Thyroid gland (tissue), 4 donors: ENCODE data around the gene PLCB1. TPM values are rescaled to one million over a fixed set of nuclear protein-coding genes. Genes with fewer than 3 reads are reported as not detected.

Experiments used
- DNase-seq, 2 donors: peaks; one replicate each; pipeline ENCODE4 v3.0.0-alpha.2; 2019
- H3K27ac ChIP-seq, 3 donors: fragments of 200-600 bp; sonication (generic); 1 replicate in 2 of 3; 2 replicates in 1 of 3; pipeline ENCODE4 v1.5.1; 2016 to 2019; ENCODE audit warnings: mild to moderate bottlenecking in 1 of 3, moderate library complexity in 1 of 3
- H3K27me3 ChIP-seq: fragments of 200-600 bp; sonication (generic); one replicate; pipeline ENCODE4 v1.5.1; 2019
- H3K36me3 ChIP-seq, 2 donors: fragments of 200-600 bp; sonication (generic); one replicate each; pipeline ENCODE4 v1.5.1; 2016 to 2019
- H3K4me1 ChIP-seq, 2 donors: fragments of 200-600 bp; sonication (generic); one replicate each; pipeline ENCODE4 v1.5.1; 2017 to 2019
- H3K4me3 ChIP-seq, 3 donors: fragments of 200-600 bp; sonication (generic); replicated peaks in 1 of 3; 1 replicate in 2 of 3; 2 replicates in 1 of 3; pipeline ENCODE4 v1.5.1; 2016; ENCODE audit warnings: mild to moderate bottlenecking in 1 of 3
- H3K9me3 ChIP-seq: fragments of 200-600 bp; sonication (generic); one replicate; pipeline ENCODE4 v1.5.1; 2017
- POLR2A ChIP-seq, 2 donors: fragments of 450-650 bp; IDR thresholded peaks; one replicate each; pipeline ENCODE4 v1.6.1; 2017; ENCODE audit warnings: antibody characterized with exemption in 2 of 2, mild to moderate bottlenecking in 2 of 2, moderate library complexity in 1 of 2
- WGBS, 2 donors: methylation state at CpG; one replicate each; pipeline ENCODE4 v1.1.5; 2017; 5-methylcytosine and 5-hydroxymethylcytosine counted together
- intact Hi-C: fragments of 100-400 bp; cut with DNase I; formaldehyde crosslinking; loops from one replicate; pipeline ENCODE4 v1.15.1; 2023
- total RNA-seq, 4 donors: library from RNA; depleted of rRNA; stranded (reverse); fragments of >200 nt; gene quantifications; one replicate each; pipeline ENCODE4 v1.2.3, GENCODE V29; 2016
- TF ChIP-seq, protein P1 (sequence below), 6 experiments: fragments of 200-600 bp in 3 of 6; fragments of 450-650 bp in 3 of 6; sonication (generic) in 3 of 6; IDR thresholded peaks; one replicate each; pipeline ENCODE4 v1.5.1; 2016 to 2019; ENCODE audit warnings: antibody characterized with exemption in 6 of 6, mild to moderate bottlenecking in 2 of 6, inconsistent platforms in 1 of 6, moderate library complexity in 1 of 6

PLCB1 gene
- total RNA-seq, 4 donors from 2014 or later, result 7.3 to 14.1 (median 11.0) TPM

- Histone ChIP-seq H3K36me3 (no peaks in the 10 kb centered on the region), H3K4me1 (peaks cover 5 to 15% of the 10 kb centered on the region in 2 donors), H3K4me3 (no peak overlapping the region), H3K27me3 (no peaks in the 10 kb centered on the region), H3K9me3 (no peaks in the 10 kb centered on the region), H3K27ac (no peak overlapping the region)
- DNase-seq, result peak; percentile 25 to 30
- intact Hi-C loops, result loop anchor here (10.0 kb wide), 1 partner anchor 252 kb away; the partner anchor contains the start of gene PLCB1
- WGBS, 2 donors, result 35 to 46% methylated on average over 3 of the region's 3 CpGs
- TF ChIP-seq POLR2A (IDR thresholded peaks at IDR 0.05), result no peak
- TF ChIP-seq, protein P1, sequence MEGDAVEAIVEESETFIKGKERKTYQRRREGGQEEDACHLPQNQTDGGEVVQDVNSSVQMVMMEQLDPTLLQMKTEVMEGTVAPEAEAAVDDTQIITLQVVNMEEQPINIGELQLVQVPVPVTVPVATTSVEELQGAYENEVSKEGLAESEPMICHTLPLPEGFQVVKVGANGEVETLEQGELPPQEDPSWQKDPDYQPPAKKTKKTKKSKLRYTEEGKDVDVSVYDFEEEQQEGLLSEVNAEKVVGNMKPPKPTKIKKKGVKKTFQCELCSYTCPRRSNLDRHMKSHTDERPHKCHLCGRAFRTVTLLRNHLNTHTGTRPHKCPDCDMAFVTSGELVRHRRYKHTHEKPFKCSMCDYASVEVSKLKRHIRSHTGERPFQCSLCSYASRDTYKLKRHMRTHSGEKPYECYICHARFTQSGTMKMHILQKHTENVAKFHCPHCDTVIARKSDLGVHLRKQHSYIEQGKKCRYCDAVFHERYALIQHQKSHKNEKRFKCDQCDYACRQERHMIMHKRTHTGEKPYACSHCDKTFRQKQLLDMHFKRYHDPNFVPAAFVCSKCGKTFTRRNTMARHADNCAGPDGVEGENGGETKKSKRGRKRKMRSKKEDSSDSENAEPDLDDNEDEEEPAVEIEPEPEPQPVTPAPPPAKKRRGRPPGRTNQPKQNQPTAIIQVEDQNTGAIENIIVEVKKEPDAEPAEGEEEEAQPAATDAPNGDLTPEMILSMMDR (IDR thresholded peaks at IDR 0.05), result no peak
Measured at GRCh38 chr20:8386991-8387390, 254.9 kb downstream of the PLCB1 start.

DNA sequence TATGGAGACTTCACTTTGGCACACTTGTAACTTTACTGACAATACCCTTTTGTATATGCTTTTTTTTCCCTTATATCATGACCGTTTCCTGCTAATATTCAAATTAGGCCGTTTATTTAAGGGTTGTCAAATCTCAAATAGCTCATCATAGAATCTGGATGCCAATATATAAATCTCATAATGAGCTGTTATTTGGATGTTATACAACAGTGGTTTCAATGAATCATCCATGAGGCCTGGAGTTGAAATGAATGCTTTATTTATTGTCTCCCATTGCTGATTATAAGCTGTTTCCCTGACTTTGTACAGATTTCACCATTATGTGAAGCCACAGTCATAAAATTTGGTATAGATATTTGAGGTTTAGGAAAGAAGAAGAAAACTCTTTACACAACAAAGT lies 256.1 kb downstream of the PLCB1 start:
- H3K9me3 ChIP-seq, result no peaks in the 10 kb centered on the region
- 77 to 81% methylated on average over 2 of the region's 2 CpGs for WGBS, 2 donors
- H3K4me1 ChIP-seq, result peaks cover 5 to 15% of the 10 kb centered on the region in 2 donors
- TF ChIP-seq POLR2A (IDR thresholded peaks at IDR 0.05), result no peak
- H3K36me3 ChIP-seq, result no peaks in the 10 kb centered on the region
- no peaks in the 10 kb centered on the region for H3K27me3 ChIP-seq
- intact Hi-C loops, result loop anchor here (10.0 kb wide), 1 partner anchor 253 kb away; the partner anchor contains the start of gene PLCB1
- no peak overlapping the region for H3K4me3 ChIP-seq
- DNase-seq, result no peak
- H3K27ac ChIP-seq, result no peak overlapping the region

GRCh38 chr20:8388707-8389106 lies 256.6 kb downstream of the PLCB1 start:
- no peak for DNase-seq
- H3K36me3 ChIP-seq, result no peaks in the 10 kb centered on the region
- H3K9me3 ChIP-seq, result no peaks in the 10 kb centered on the region
- TF ChIP-seq, protein P1 (IDR thresholded peaks at IDR 0.05), result no peak
- no peak for TF ChIP-seq POLR2A (IDR thresholded peaks at IDR 0.05)
- no peak overlapping the region for H3K4me3 ChIP-seq
- H3K27me3 ChIP-seq, result no peaks in the 10 kb centered on the region
- peaks cover 5 to 15% of the 10 kb centered on the region in 2 donors for H3K4me1 ChIP-seq
- 98 to 100% methylated on average over 1 of the region's 1 CpG for WGBS, 2 donors
- intact Hi-C loops, result loop anchor here (10.0 kb wide), 1 partner anchor 254 kb away; the partner anchor contains the start of gene PLCB1
- no peak overlapping the region for H3K27ac ChIP-seq

GRCh38 chr20:8389381-8390036 lies 257.4 kb downstream of the PLCB1 start:
- Histone ChIP-seq H3K4me1 (peaks cover 5 to 15% of the 10 kb centered on the region in 2 donors), H3K4me3 (no peak overlapping the region), H3K9me3 (no peaks in the 10 kb centered on the region), H3K27ac (no peak overlapping the region), H3K27me3 (no peaks in the 10 kb centered on the region), H3K36me3 (no peaks in the 10 kb centered on the region)
- intact Hi-C loops, result loop anchor here (5.0 to 10.0 kb wide), 2 partner anchors 255 to 333 kb away; partner anchors contain the start of gene PLCB1
- peak; percentile 7 to 14 for DNase-seq
- WGBS, 2 donors, result 35 to 40% methylated on average over 7 of the region's 7 CpGs
- no peak for TF ChIP-seq POLR2A (IDR thresholded peaks at IDR 0.05)
- TF ChIP-seq, protein P1 (IDR thresholded peaks at IDR 0.05), result peak; percentile 23 to 66 (median 47)

GRCh38 chr20:8390037-8390433 lies 258.0 kb downstream of the PLCB1 start:
- WGBS, 2 donors, result 56 to 66% methylated on average over 5 of the region's 5 CpGs
- H3K4me3 ChIP-seq, result no peak overlapping the region
- no peaks in the 10 kb centered on the region for H3K27me3 ChIP-seq
- no peaks in the 10 kb centered on the region for H3K9me3 ChIP-seq
- H3K36me3 ChIP-seq, result no peaks in the 10 kb centered on the region
- intact Hi-C loops, result loop anchor here (5.0 kb wide), 1 partner anchor 332 kb away; no protein-coding TSS in a partner anchor
- no peak overlapping the region for H3K27ac ChIP-seq
- H3K4me1 ChIP-seq, result peaks cover 5 to 15% of the 10 kb centered on the region in 2 donors
- no peak for TF ChIP-seq POLR2A (IDR thresholded peaks at IDR 0.05)
- TF ChIP-seq, protein P1 (IDR thresholded peaks at IDR 0.05), result no peak
- DNase-seq, result no peak
